Endothelial cell of umbilical vein (primary cell): ENCODE measurements around the gene DIAPH2. TPM values are rescaled to one million over a fixed set of nuclear protein-coding genes. Genes with fewer than 3 reads are reported as not detected.

Source experiments
- BruUV-seq: library from RNA; stranded (reverse); fragments of 400-500 nt; replicated peaks from 2 replicates; lab custom pipeline; 2021; lab: Mats Ljungman, UMichigan
- CTCF ChIA-PET: fragments of 300-600, 350-600 bp; sonication (Branson Sonifier 250); formaldehyde crosslinking; loops from one replicate; lab custom pipeline; 2021; ENCODE audit warnings: antibody characterized with exemption, inconsistent platforms; lab: Charles Lee
- POLR2A ChIA-PET: fragments of 300-600, 350-600 bp; sonication (Branson Sonifier 250); formaldehyde crosslinking; loops from one replicate; lab custom pipeline; 2021; ENCODE audit warnings: antibody characterized with exemption, inconsistent platforms; lab: Charles Lee
- DNase-seq: peaks from one replicate; pipeline ENCODE4 v3.0.0-alpha.2; 2011; ENCODE audit warnings: low read depth, low spot score
- FAIRE-seq: peaks from 2 replicates; lab custom pipeline; 2011; peaks lifted over from hg19 to GRCh38; lab: Jason Lieb, UNC
- H2AFZ ChIP-seq: 2 replicates; pipeline ENCODE4 v1.6.0; 2012; ENCODE audit warnings: low read depth, low read length, control low read depth, inconsistent platforms
- H3K27ac ChIP-seq: 2 replicates; pipeline ENCODE4 v1.5.1; 2011; ENCODE audit warnings: low read depth, mild to moderate bottlenecking, control low read depth, low read length, moderate library complexity; ENCODE audit not compliant: insufficient read depth
- H3K27me3 ChIP-seq, 2 experiments: 2 replicates each; pipeline versions ENCODE4 v1.6.0 to v1.6.1; 2011; ENCODE audit warnings: low read length in 2 of 2, mixed read lengths in 1 of 2; ENCODE audit not compliant: control insufficient read depth in 2 of 2, insufficient read depth in 2 of 2
- H3K36me3 ChIP-seq, 2 experiments: 2 replicates in 1 of 2; 3 replicates in 1 of 2; pipeline ENCODE4 v1.5.1; 2011; ENCODE audit warnings: low read length in 2 of 2, mild to moderate bottlenecking in 1 of 2, moderate library complexity in 1 of 2; ENCODE audit not compliant: control insufficient read depth in 2 of 2, insufficient read depth in 2 of 2; ENCODE audit errors: extremely low read depth in 1 of 2
- H3K4me1 ChIP-seq: 3 replicates; pipeline ENCODE4 v1.5.1; 2011; ENCODE audit warnings: mild to moderate bottlenecking, low read length; ENCODE audit not compliant: control insufficient read depth, insufficient read depth; ENCODE audit errors: extremely low read depth
- H3K4me2 ChIP-seq: 2 replicates; pipeline ENCODE4 v1.6.1; 2011; ENCODE audit warnings: low read length, control low read depth, mixed read lengths; ENCODE audit not compliant: insufficient read depth
- H3K4me3 ChIP-seq, 3 experiments: fragments of 200-600 bp in 1 of 3; sonication (generic), shearing (Covaris generic) in 1 of 3; replicated peaks in 1 of 3; 2 replicates each; pipeline ENCODE4 v1.5.1; 2011 to 2016; ENCODE audit warnings: control low read depth in 3 of 3, low read length in 3 of 3, mild to moderate bottlenecking in 2 of 3, inconsistent platforms in 1 of 3, low read depth in 1 of 3, moderate library complexity in 1 of 3; ENCODE audit not compliant: insufficient read depth in 1 of 3
- H3K79me2 ChIP-seq: 2 replicates; pipeline ENCODE4 v1.6.0; 2012; ENCODE audit warnings: low read length, inconsistent platforms; ENCODE audit not compliant: control insufficient read depth, insufficient read depth
- H3K9ac ChIP-seq: replicated peaks from 2 replicates; pipeline ENCODE3; 2011; ENCODE audit warnings: low read length, control low read depth; ENCODE audit not compliant: insufficient read depth; ENCODE audit errors: extremely low read depth
- H3K9me1 ChIP-seq: replicated peaks from 3 replicates; pipeline ENCODE4 v1.6.0; 2011; ENCODE audit warnings: mild to moderate bottlenecking, low read length; ENCODE audit not compliant: control insufficient read depth, insufficient read depth; ENCODE audit errors: extremely low read depth
- H3K9me3 ChIP-seq: replicated peaks from 2 replicates; pipeline ENCODE4 v1.5.1; 2012; ENCODE audit warnings: low read length, inconsistent platforms; ENCODE audit not compliant: control insufficient read depth, insufficient read depth
- H4K20me1 ChIP-seq: replicated peaks from 2 replicates; pipeline ENCODE3; 2011; ENCODE audit warnings: mild to moderate bottlenecking, low read length; ENCODE audit not compliant: control insufficient read depth, insufficient read depth; ENCODE audit errors: extremely low read depth
- CTCF ChIP-seq, 2 donors: IDR thresholded peaks; 1 replicate in 1 of 2; 2 replicates in 1 of 2; pipeline ENCODE4 v1.5.1; 2011; ENCODE audit warnings: low read length in 2 of 2, mild to moderate bottlenecking in 2 of 2, moderate library complexity in 2 of 2, control low read depth in 1 of 2, inconsistent platforms in 1 of 2, low read depth in 1 of 2; ENCODE audit not compliant: insufficient read depth in 1 of 2; ENCODE audit errors: extremely low read depth in 1 of 2
- EZH2 ChIP-seq: IDR thresholded peaks from 2 replicates; pipeline ENCODE4 v1.6.1; 2012; ENCODE audit warnings: borderline replicate concordance, low read depth, mild to moderate bottlenecking, moderate library complexity, low read length, inconsistent platforms; ENCODE audit not compliant: severe bottlenecking
- FOS ChIP-seq: IDR thresholded peaks from 2 replicates; pipeline ENCODE4 v1.6.1; 2011; ENCODE audit warnings: mild to moderate bottlenecking, low read length, moderate library complexity, borderline replicate concordance; ENCODE audit not compliant: insufficient read depth
- GATA2 ChIP-seq: IDR thresholded peaks from 2 replicates; pipeline ENCODE4 v1.7.0; 2011; ENCODE audit warnings: low read depth, mild to moderate bottlenecking, moderate library complexity, mixed read lengths, low read length; ENCODE audit not compliant: insufficient read length, insufficient read depth
- JUN ChIP-seq: IDR thresholded peaks from 2 replicates; pipeline ENCODE4 v1.6.1; 2011; ENCODE audit warnings: borderline replicate concordance, low read depth; ENCODE audit not compliant: insufficient read length, insufficient read depth
- MAX ChIP-seq: IDR thresholded peaks from 2 replicates; pipeline ENCODE4 v1.6.1; 2011; ENCODE audit not compliant: insufficient read depth, insufficient read length
- MYC ChIP-seq: IDR thresholded peaks from one replicate; pipeline ENCODE4 v1.6.1; 2011; ENCODE audit warnings: mild to moderate bottlenecking, low read depth, low read length
- POLR2A ChIP-seq: IDR thresholded peaks from 2 replicates; pipeline ENCODE4 v1.6.1; 2012; ENCODE audit warnings: low read depth, mild to moderate bottlenecking, control low read depth, low read length
- dilution Hi-C: fragments of 300-500 bp; cut with MboI; formaldehyde crosslinking; loops from one replicate; pipeline ENCODE4 v1.15.0; 2019; ENCODE audit warnings: low sequenced_read_pairs; ENCODE audit not compliant: extremely low pct_ligation_motif_present
- intact Hi-C: fragments of 100-400 bp; cut with micrococcal nuclease; formaldehyde crosslinking; loops from one replicate; pipeline ENCODE4 v1.10.0; 2022
- polyA plus RNA-seq, 4 experiments: library from polyadenylated mRNA; depleted of rRNA in 3 of 4; stranded (reverse) in 3 of 4; unstranded in 1 of 4; fragments of >200 nt; gene quantifications; 2 replicates each; pipeline versions ENCODE4 v1.2.1 to v1.2.3, GENCODE V29; 2011 to 2012; ENCODE audit warnings: missing spikeins in 1 of 4
- total RNA-seq: library from RNA; stranded (reverse); gene quantifications from 2 replicates; pipeline ENCODE4 v1.2.3, GENCODE V29; 2021

The DIAPH2 gene
- total and polyA plus RNA-seq, 2 donors (not counting 3 experiments of a cell fraction or from before 2014, with no cell fraction given) = 3.0 to 30.0 TPM

- BruUV-seq = no TSS peak
- DNase-seq (peak; percentile 27), FAIRE-seq (peak; percentile 54)
- Histone ChIP-seq H3K36me3 (no peaks in the 10 kb centered on the region), H3K4me1 (peaks cover 26% of the 10 kb centered on the region), H3K9ac (peak overlapping the region; percentile 51), H3K9me3 (no peaks in the 10 kb centered on the region), H3K4me2 (peak overlapping the region; percentile 27), H3K27ac (peak overlapping the region; percentile 90), H3K79me2 (peaks cover 36% of the 10 kb centered on the region), H3K4me3 (no peak overlapping the region), H4K20me1 (no peaks in the 10 kb centered on the region), H3K9me1 (no peaks in the 10 kb centered on the region), H3K27me3 (no peaks in the 10 kb centered on the region), H2AFZ (no peak overlapping the region)
- ChIA-PET CTCF (interaction anchor here (1.3 kb wide), 1 partner anchor 11 kb away, joined by 3 read pairs; no protein-coding TSS in a partner anchor), POLR2A (no interaction called here)
- TF ChIP-seq POLR2A (no peak), GATA2 (no peak), JUN (no peak), MYC (no peak), MAX (no peak), CTCF (IDR thresholded peaks at IDR 0.05; ENCODE audit: extremely low read depth in 1 of 2, insufficient read depth in 1 of 2, low read depth in 1 of 2, low read length in 2 of 2) (no peak), EZH2 (no peak), FOS (peak; percentile 16)
- dilution Hi-C loops = no loop called here
- intact Hi-C loops = loop anchor here (1.0 to 5.0 kb wide), 2 partner anchors 19 to 272 kb away; no protein-coding TSS in a partner anchor
These were observed 19.2 kb downstream of the DIAPH2 start for GRCh38 chrX:96703816-96704215.
